Measurements from ENCODE around the gene ABCA13.

ABCA13 gene

GRCh38 chr7:48452218-48452617, 281.0 kb downstream of the ABCA13 start:
- DNase-seq, result no peak

- DNase-seq, result no peak
Observed at GRCh38 chr7:48454750-48455192, 283.5 kb downstream of the ABCA13 start.

GRCh38 chr7:48455363-48455762, 284.1 kb downstream of the ABCA13 start:
- no peak for DNase-seq

GRCh38 chr7:48458701-48459524, 287.7 kb downstream of the ABCA13 start:
- no peak for DNase-seq

- DNase-seq, result no peak
Observed at GRCh38 chr7:48466713-48467112, 295.5 kb downstream of the ABCA13 start.

- DNase-seq, result no peak
Observed at GRCh38 chr7:48471196-48471595, 299.9 kb downstream of the ABCA13 start.

GRCh38 chr7:48472640-48473039, 301.4 kb downstream of the ABCA13 start:
- no peak for DNase-seq

- no peak for DNase-seq
Observed at GRCh38 chr7:48473205-48473865, 302.1 kb downstream of the ABCA13 start.

- no peak for DNase-seq
Observed at GRCh38 chr7:48481235-48481634, 310.0 kb downstream of the ABCA13 start.

GRCh38 chr7:48497521-48497920, 326.3 kb downstream of the ABCA13 start:
- no peak for DNase-seq

GRCh38 chr7:48502021-48502420, 330.8 kb downstream of the ABCA13 start:
- DNase-seq, result no peak

- DNase-seq, result no peak
Observed at GRCh38 chr7:48505051-48505450, 333.8 kb downstream of the ABCA13 start.

- no peak for DNase-seq
Observed at GRCh38 chr7:48505466-48505865, 334.2 kb downstream of the ABCA13 start.

GRCh38 chr7:48506569-48506968, 335.3 kb downstream of the ABCA13 start:
- DNase-seq, result no peak

- DNase-seq, result no peak
Observed at GRCh38 chr7:48511080-48511479, 339.8 kb downstream of the ABCA13 start.

GRCh38 chr7:48512892-48513291, 341.6 kb downstream of the ABCA13 start:
- no peak for DNase-seq

- no peak for DNase-seq
Observed at GRCh38 chr7:48515171-48515570, 343.9 kb downstream of the ABCA13 start.

GRCh38 chr7:48518092-48518491, 346.8 kb downstream of the ABCA13 start:
- DNase-seq, result no peak

- no peak for DNase-seq
Observed at GRCh38 chr7:48522692-48523091, 351.4 kb downstream of the ABCA13 start.

- DNase-seq, result no peak
Observed at GRCh38 chr7:48525736-48526732, 354.8 kb downstream of the ABCA13 start.

GRCh38 chr7:48528646-48529045, 357.4 kb downstream of the ABCA13 start:
- no peak for DNase-seq

GRCh38 chr7:48537561-48537960, 366.3 kb downstream of the ABCA13 start:
- DNase-seq, result no peak

GRCh38 chr7:48540746-48541145, 369.5 kb downstream of the ABCA13 start:
- no peak for DNase-seq

Measured in stimulated activated CD4-positive, alpha-beta T cell treated with anti-CD3 and anti-CD28 coated beads, Interleukin-15, amount 100 ng/mL, for 24 hours (primary cell).